ENCODE measurements around the gene MAN2A2. TPM values are rescaled to one million over a fixed set of nuclear protein-coding genes. Genes with fewer than 3 reads are reported as not detected.

MAN2A2 gene
- total and polyA plus RNA-seq, 9 of the 15 experiments (the other 6 are each of a cell fraction or from before 2014, with no cell fraction given) = 7.3 to 151 (median 43.4) TPM

- peak in 1 of 2 experiments; percentile 89; a peak in 2 of 4 replicates for TF ChIP-seq ZNF318 (IDR thresholded peaks at IDR 0.05; ENCODE audit: borderline replicate concordance in 1 of 2, low read depth in 1 of 2)
- TF ChIP-seq ZNF165 (CRISPR knock-in tag; IDR thresholded peaks at IDR 0.05; ENCODE audit: borderline replicate concordance) = 0 out of 2 replicates have a peak, but pooled peaks have one; percentile 31
- no peak for TF ChIP-seq CHD2 (IDR thresholded peaks at IDR 0.05; ENCODE audit: low read depth, low read length)
- TF ChIP-seq ZNF76 (CRISPR knock-in tag; IDR thresholded peaks at IDR 0.05; ENCODE audit: borderline replicate concordance) = no peak
- no peak for TF ChIP-seq MLX (CRISPR knock-in tag; conservative IDR thresholded peaks at IDR 0.05)
- no peak for TF ChIP-seq EHMT2 (IDR thresholded peaks at IDR 0.05)
- TF ChIP-seq ELK3 (CRISPR knock-in tag; IDR thresholded peaks at IDR 0.05) = no peak
- TF ChIP-seq RBM17 (IDR thresholded peaks at IDR 0.05; ENCODE audit: borderline replicate concordance, low read depth, low read length) = no peak
- no peak for TF ChIP-seq HDAC8 (tag; IDR thresholded peaks at IDR 0.05)
- TF ChIP-seq HOMEZ (CRISPR knock-in tag; IDR thresholded peaks at IDR 0.05) = no peak
- peak in 1 of 2 experiments; percentile 40; a peak in 1 of 4 replicates for TF ChIP-seq RCOR1 (IDR thresholded peaks at IDR 0.05; ENCODE audit: borderline replicate concordance in 1 of 2, low read depth in 2 of 2, low read length in 2 of 2)
- no peak for TF ChIP-seq ARID3B (CRISPR knock-in tag; IDR thresholded peaks at IDR 0.05; ENCODE audit: borderline replicate concordance)
- TF ChIP-seq SREBF2 (CRISPR knock-in tag; IDR thresholded peaks at IDR 0.05) = no peak
Observed at GRCh38 chr15:90915808-90916440, 12.8 kb downstream of the MAN2A2 start (continued).
